Lung (tissue), 12 donors: ENCODE data around the gene HLA-DQB1. TPM values are rescaled to one million over a fixed set of nuclear protein-coding genes. Genes with fewer than 3 reads are reported as not detected.

ENCODE experiments used
- ATAC-seq: fragments of 200-7000 bp; cut with Tn5 transposase; one replicate; pipeline ENCODE4 v1.9.1; 2020; ENCODE audit warnings: moderate number of reproducible peaks; ENCODE audit not compliant: insufficient read depth, low FRiP score
- DNase-seq, 3 donors: peaks; one replicate each; pipeline ENCODE4 v3.0.0-alpha.2; 2013 to 2017
- H3K27ac ChIP-seq, 2 donors: one replicate each; pipeline ENCODE4 v1.5.1; 2013; ENCODE audit warnings: mild to moderate bottlenecking in 2 of 2, moderate library complexity in 2 of 2, control low read depth in 1 of 2, inconsistent platforms in 1 of 2, low read depth in 1 of 2, low read length in 1 of 2
- H3K27me3 ChIP-seq, 3 donors: one replicate each; pipeline ENCODE4 v1.5.1; 2013; ENCODE audit warnings: low read length in 2 of 3; ENCODE audit not compliant: control insufficient read depth in 3 of 3, insufficient read depth in 3 of 3
- H3K36me3 ChIP-seq, 4 donors: one replicate each; pipeline ENCODE4 v1.5.1; 2013; ENCODE audit warnings: low read length in 4 of 4, mild to moderate bottlenecking in 1 of 4, moderate library complexity in 1 of 4; ENCODE audit not compliant: control insufficient read depth in 4 of 4, insufficient read depth in 4 of 4
- H3K4me1 ChIP-seq, 5 donors: one replicate each; pipeline ENCODE4 v1.5.1; 2013; ENCODE audit warnings: low read length in 5 of 5, mild to moderate bottlenecking in 2 of 5, moderate library complexity in 1 of 5; ENCODE audit not compliant: control insufficient read depth in 5 of 5, insufficient read depth in 5 of 5
- H3K4me3 ChIP-seq: one replicate; pipeline ENCODE4 v1.5.1; 2013; ENCODE audit warnings: mild to moderate bottlenecking, control low read depth, moderate library complexity
- H3K9ac ChIP-seq, 2 donors: one replicate each; pipeline ENCODE4 v1.5.1; 2013; ENCODE audit warnings: low read length in 2 of 2, control low read depth in 1 of 2; ENCODE audit not compliant: insufficient read depth in 1 of 2
- H3K9me3 ChIP-seq, 4 donors: one replicate each; pipeline ENCODE4 v1.5.1; 2013; ENCODE audit warnings: low read length in 3 of 4, mild to moderate bottlenecking in 1 of 4, moderate library complexity in 1 of 4; ENCODE audit not compliant: control insufficient read depth in 4 of 4, insufficient read depth in 3 of 4
- WGBS, 2 donors: extraction: QIAGEN DNeasy Blood & Tissue Kit; methylation state at CpG; one replicate each; pipeline ENCODE4 v1.1.7; 2013; 5-methylcytosine and 5-hydroxymethylcytosine counted together
- polyA plus RNA-seq, 2 donors: library from polyadenylated mRNA; stranded (reverse); fragments of 200-250 nt; gene quantifications; one replicate each; pipeline ENCODE4 v1.2.1, GENCODE V29; 2013
- total RNA-seq, 2 donors: library from RNA; depleted of rRNA in 1 of 2; stranded (reverse); fragments of >200 nt in 1 of 2; gene quantifications; one replicate each; pipeline ENCODE4 v1.2.1, GENCODE V29; 2014 to 2021
- TF ChIP-seq, protein P1 (sequence below): IDR thresholded peaks from 2 replicates; pipeline ENCODE4 v1.5.1; 2012; ENCODE audit warnings: mild to moderate bottlenecking; ENCODE audit errors: control extremely low read depth, extremely low read depth
- donor health status: control.
- donor health status: control.
- donor health status: Bipolar disorder and iron deficiency.
- donor health status: healthy.
- donor health status: DM: yes; HTN: yes; CAD: no.

The HLA-DQB1 gene
- total and polyA plus RNA-seq, 4 donors: 4.1 to 1,148 (median 102) TPM

DNA sequence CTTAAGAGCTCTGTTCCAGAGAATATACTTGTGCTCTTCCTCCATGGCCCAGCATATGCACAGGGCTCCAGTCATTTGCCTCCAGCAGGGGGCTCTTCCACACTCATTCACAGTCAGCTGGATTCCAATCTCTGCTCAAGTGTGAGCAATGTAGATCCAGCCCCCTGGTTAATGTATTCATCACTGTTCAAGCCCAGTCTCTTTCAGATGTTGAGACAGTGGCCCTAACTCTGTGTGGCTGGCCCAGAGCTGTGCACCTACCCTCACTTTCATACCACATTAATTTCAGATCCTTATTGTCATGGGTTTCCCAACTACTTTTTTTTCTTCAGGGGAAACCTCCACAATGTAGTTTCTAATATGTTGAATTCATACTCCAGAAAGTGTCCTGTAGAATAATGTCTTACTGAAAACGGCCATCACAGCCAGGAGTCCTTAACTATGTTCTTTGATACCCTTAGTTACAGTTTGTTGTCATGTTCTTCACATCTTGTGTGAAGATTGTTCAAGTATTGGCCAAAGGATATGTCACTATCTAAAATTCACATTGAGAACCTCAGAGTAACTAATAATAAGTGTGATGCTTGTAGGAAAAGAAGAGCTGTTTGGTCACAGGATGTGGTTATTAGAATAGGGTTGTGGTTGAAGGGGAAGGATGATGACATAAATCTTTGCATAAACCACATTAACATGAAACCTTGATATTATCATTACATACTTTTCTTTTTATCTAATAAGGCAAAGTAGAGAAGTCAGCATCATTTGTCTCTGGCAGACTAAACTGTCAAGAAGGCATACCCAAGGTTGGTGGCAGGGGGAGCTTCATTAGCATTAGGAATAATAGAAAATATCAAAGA, 43.7 kb downstream of the HLA-DQB1 start:
- H3K9me3 ChIP-seq: no peaks in the 10 kb centered on the region
- H3K36me3 ChIP-seq: no peaks in the 10 kb centered on the region
- WGBS, 2 donors: 0 to 35% methylated on average over 1 of the region's 1 CpG
- H3K27me3 ChIP-seq: no peaks in the 10 kb centered on the region
- TF ChIP-seq, protein P1, sequence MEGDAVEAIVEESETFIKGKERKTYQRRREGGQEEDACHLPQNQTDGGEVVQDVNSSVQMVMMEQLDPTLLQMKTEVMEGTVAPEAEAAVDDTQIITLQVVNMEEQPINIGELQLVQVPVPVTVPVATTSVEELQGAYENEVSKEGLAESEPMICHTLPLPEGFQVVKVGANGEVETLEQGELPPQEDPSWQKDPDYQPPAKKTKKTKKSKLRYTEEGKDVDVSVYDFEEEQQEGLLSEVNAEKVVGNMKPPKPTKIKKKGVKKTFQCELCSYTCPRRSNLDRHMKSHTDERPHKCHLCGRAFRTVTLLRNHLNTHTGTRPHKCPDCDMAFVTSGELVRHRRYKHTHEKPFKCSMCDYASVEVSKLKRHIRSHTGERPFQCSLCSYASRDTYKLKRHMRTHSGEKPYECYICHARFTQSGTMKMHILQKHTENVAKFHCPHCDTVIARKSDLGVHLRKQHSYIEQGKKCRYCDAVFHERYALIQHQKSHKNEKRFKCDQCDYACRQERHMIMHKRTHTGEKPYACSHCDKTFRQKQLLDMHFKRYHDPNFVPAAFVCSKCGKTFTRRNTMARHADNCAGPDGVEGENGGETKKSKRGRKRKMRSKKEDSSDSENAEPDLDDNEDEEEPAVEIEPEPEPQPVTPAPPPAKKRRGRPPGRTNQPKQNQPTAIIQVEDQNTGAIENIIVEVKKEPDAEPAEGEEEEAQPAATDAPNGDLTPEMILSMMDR: no peak
- no peak overlapping the region for H3K4me3 ChIP-seq
- ATAC-seq: peak; percentile 41
- peak overlapping the region in 1 of 2 donors; percentile 24 for H3K27ac ChIP-seq
- no peaks in the 10 kb centered on the region for H3K4me1 ChIP-seq
- DNase-seq: peak; percentile 2 to 37 (median 17)
- no peak overlapping the region for H3K9ac ChIP-seq

DNA sequence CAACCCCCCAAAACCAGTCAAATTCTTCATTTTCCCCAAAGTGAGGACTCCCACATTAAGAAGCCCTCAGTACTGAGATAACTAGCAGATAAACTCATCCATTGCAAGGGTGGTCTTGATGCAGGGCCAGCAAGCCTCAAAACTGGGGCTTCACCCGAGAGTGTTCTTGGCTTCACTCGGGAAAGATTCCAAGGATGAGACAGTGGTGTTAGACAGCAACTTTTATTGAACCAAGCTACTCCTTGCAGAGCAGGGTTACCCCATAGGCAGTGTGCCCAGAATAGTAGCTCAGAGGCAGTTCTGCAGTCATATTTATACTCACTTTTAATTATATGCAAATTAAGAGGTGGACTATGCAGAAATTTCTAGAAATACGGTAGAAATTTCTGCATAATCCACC, 45.1 kb downstream of the HLA-DQB1 start:
- no peak overlapping the region for H3K9ac ChIP-seq
- 26 to 51% methylated on average over 3 of the region's 3 CpGs for WGBS, 2 donors
- TF ChIP-seq, protein P1: no peak

DNA sequence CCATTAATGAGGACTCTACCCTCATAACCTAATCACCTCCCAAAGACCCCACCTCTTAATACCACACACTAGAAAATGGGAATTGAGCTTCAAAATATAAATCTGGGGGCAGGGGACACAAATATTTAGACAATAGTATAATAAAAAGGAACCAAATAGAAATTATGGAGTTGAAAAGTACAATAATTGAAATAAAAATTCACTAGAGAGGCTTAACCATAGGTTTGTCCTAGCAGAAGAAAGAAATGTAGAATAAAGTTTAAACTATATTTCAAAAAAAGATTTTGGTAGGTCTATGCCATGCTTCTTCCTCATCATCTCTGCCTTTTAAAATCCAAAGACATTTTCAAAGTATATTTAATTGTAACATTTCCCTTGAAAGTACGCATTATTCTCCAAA, 48.7 kb downstream of the HLA-DQB1 start:
- H3K9ac ChIP-seq: no peak overlapping the region
- no peak for ATAC-seq
- TF ChIP-seq, protein P1: no peak
- H3K27me3 ChIP-seq: no peaks in the 10 kb centered on the region
- WGBS, 2 donors: 64 to 100% methylated on average over 1 of the region's 1 CpG
- no peaks in the 10 kb centered on the region for H3K4me1 ChIP-seq
- H3K27ac ChIP-seq: no peak overlapping the region
- H3K4me3 ChIP-seq: no peak overlapping the region
- peaks cover 0 to 2% (median 0%) of the 10 kb centered on the region in 4 donors for H3K9me3 ChIP-seq
- no peak for DNase-seq
- no peaks in the 10 kb centered on the region for H3K36me3 ChIP-seq

More for the DNA sequence above, 45.1 kb downstream of the HLA-DQB1 start:
- DNase-seq (no peak), ATAC-seq (no peak)
- Histone ChIP-seq H3K9me3 (peaks cover 0 to 2% (median 0%) of the 10 kb centered on the region in 4 donors), H3K27me3 (no peaks in the 10 kb centered on the region), H3K4me3 (no peak overlapping the region), H3K4me1 (no peaks in the 10 kb centered on the region), H3K36me3 (no peaks in the 10 kb centered on the region), H3K27ac (no peak overlapping the region)
